Right lobe of liver (tissue), 6 donors: ENCODE results near the gene DNM3. TPM values are rescaled to one million over a fixed set of nuclear protein-coding genes. Genes with fewer than 3 reads are reported as not detected.

Source experiments
- ATAC-seq, 4 donors: fragments of 200-7000 bp; cut with Tn5 transposase; one replicate each; pipeline ENCODE4 v1.9.1; 2020; ENCODE audit warnings: mild to moderate bottlenecking in 4 of 4, moderate library complexity in 4 of 4
- DNase-seq, 3 donors: peaks; one replicate each; pipeline ENCODE4 v3.0.0-alpha.2; 2020
- H3K27ac ChIP-seq, 3 donors: fragments of 200-600 bp; one replicate each; pipeline ENCODE4 v1.8.0; 2022
- H3K27me3 ChIP-seq, 2 donors: fragments of 200-600 bp; one replicate each; pipeline ENCODE4 v1.8.0; 2022
- H3K36me3 ChIP-seq, 4 donors: fragments of 200-600 bp; sonication (generic) in 1 of 4; one replicate each; pipeline versions ENCODE4 v1.5.1 to v1.8.0; 2017 to 2022; ENCODE audit warnings: control low read depth in 1 of 4
- H3K4me1 ChIP-seq, 4 donors: fragments of 200-600 bp; sonication (generic) in 1 of 4; one replicate each; pipeline versions ENCODE4 v1.5.1 to v1.8.0; 2017 to 2022; ENCODE audit warnings: control low read depth in 1 of 4
- H3K4me3 ChIP-seq, 3 donors: fragments of 200-600 bp; one replicate each; pipeline ENCODE4 v1.8.0; 2022
- H3K9me3 ChIP-seq, 4 donors: fragments of 200-600 bp; sonication (generic) in 1 of 4; one replicate each; pipeline versions ENCODE4 v1.5.1 to v1.8.0; 2017 to 2022; ENCODE audit warnings: control low read depth in 1 of 4
- POLR2A ChIP-seq: fragments of 450-650 bp; IDR thresholded peaks from one replicate; pipeline ENCODE4 v1.6.1; 2017; ENCODE audit warnings: antibody characterized with exemption, mild to moderate bottlenecking
- WGBS: methylation state at CpG from one replicate; pipeline ENCODE4 v1.1.6; 2018; ENCODE audit warnings: low coverage, low lambda C conversion rate; ENCODE audit not compliant: insufficient coverage; ENCODE audit errors: missing lambda C conversion rate; 5-methylcytosine and 5-hydroxymethylcytosine counted together
- intact Hi-C, 2 donors: fragments of 100-400 bp; cut with DNase I; formaldehyde crosslinking; loops; one replicate each; pipeline versions ENCODE4 v1.11.2 to v1.14.1; 2022
- total RNA-seq, 6 experiments: library from RNA; depleted of rRNA in 2 of 6; stranded (reverse); fragments of >200 nt in 2 of 6; fragmentation: NEBNext Ultra II Directional in 3 of 6; extraction: Animal tissue kit (Norgen Biotek cat#: 25700) in 3 of 6; gene quantifications; one replicate each; pipeline versions ENCODE4 v1.1.0 to v1.2.4, GENCODE V29; 2016 to 2023
- TF ChIP-seq, protein P1 (sequence below), 4 donors: fragments of 200-600 bp in 3 of 4; fragments of 450-650 bp in 1 of 4; IDR thresholded peaks; one replicate each; pipeline versions ENCODE4 v1.5.1 to v1.8.0; 2016 to 2022; ENCODE audit warnings: antibody characterized with exemption in 4 of 4, mild to moderate bottlenecking in 2 of 4
- donor health status: DM: no; HTN: yes; CAD: no.
- donor health status: DM: no; HTN: no; CAD: no.
- donor health status: DM: no; HTN: no; CAD: no.
- donor health status: DM: no; HTN: yes; CAD: no.
- donor health status: DM: no; HTN: yes; CAD: no.

DNM3 gene
- total RNA-seq, 6 experiments from 2014 or later = 0.29 to 0.92 (median 0.43) TPM

DNA sequence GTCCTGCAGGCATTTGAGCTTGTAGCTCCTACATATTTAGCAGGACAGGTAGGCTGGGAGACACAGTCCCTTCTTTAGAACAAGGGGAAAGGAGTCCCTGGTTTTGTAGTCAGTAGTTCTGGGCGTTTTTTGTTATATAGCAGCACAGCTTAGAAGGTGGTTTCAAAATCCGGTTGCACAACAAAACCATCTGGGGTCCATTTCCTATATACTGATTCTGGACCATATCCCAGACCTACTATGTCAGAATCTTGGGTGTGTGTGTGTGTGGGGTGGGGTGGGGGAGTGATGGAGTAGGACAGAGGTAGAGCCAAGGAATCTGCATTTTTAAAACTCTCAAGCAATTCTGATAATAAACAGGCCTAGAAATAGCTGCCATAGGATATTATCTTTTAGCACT is 38.3 kb upstream of the DNM3 start:
- 63% methylated on average over 2 of the region's 2 CpGs for WGBS
- intact Hi-C loops = loop anchor here in 1 of 2 donors (5.0 kb wide), 1 partner anchor 179 kb away; no protein-coding TSS in a partner anchor

DNA sequence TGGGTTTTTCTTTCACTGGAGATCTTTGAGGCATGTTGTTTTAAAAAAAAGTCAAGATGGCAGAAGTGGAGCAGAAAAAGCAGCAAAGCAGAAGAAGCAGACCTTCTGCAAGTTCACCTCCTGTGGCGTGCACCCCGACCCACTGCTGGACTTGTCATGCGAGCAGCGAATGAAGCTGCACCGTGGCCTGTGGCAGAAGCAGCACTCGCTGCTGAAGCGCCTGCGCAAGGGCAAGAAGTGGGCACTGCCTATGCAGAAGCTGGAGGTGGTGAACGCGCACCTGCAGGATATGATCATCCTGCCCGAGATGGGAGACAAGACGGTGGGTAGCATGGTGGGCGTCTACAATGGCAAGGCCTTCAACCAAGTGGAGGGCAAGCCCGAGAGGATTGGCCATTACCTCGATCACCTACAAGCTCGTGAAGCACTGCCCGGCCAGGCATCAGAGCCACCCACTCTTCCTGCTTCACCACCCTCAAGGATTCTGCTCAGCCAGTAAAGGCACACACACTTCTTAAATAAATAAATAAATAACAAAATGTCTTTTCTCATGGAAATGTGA is 37.8 kb upstream of the DNM3 start:
- DNase-seq (no peak), ATAC-seq (no peak)
- intact Hi-C loops = loop anchor here in 1 of 2 donors (5.0 kb wide), 1 partner anchor 179 kb away; no protein-coding TSS in a partner anchor
- TF ChIP-seq, protein P1, sequence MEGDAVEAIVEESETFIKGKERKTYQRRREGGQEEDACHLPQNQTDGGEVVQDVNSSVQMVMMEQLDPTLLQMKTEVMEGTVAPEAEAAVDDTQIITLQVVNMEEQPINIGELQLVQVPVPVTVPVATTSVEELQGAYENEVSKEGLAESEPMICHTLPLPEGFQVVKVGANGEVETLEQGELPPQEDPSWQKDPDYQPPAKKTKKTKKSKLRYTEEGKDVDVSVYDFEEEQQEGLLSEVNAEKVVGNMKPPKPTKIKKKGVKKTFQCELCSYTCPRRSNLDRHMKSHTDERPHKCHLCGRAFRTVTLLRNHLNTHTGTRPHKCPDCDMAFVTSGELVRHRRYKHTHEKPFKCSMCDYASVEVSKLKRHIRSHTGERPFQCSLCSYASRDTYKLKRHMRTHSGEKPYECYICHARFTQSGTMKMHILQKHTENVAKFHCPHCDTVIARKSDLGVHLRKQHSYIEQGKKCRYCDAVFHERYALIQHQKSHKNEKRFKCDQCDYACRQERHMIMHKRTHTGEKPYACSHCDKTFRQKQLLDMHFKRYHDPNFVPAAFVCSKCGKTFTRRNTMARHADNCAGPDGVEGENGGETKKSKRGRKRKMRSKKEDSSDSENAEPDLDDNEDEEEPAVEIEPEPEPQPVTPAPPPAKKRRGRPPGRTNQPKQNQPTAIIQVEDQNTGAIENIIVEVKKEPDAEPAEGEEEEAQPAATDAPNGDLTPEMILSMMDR (IDR thresholded peaks at IDR 0.05) = no peak
- TF ChIP-seq POLR2A = no peak
- no peaks in the 10 kb centered on the region for H3K27me3 ChIP-seq
- H3K27ac ChIP-seq = no peak overlapping the region
- no peaks in the 10 kb centered on the region for H3K9me3 ChIP-seq
- no peaks in the 10 kb centered on the region for H3K36me3 ChIP-seq
- H3K4me3 ChIP-seq = no peak overlapping the region
- no peaks in the 10 kb centered on the region for H3K4me1 ChIP-seq
- WGBS = no CpG with 5 or more reads among the region's 17 CpGs

More for the DNA sequence above, 38.3 kb upstream of the DNM3 start:
- Histone ChIP-seq H3K9me3 (no peaks in the 10 kb centered on the region), H3K4me1 (no peaks in the 10 kb centered on the region), H3K4me3 (no peak overlapping the region), H3K36me3 (no peaks in the 10 kb centered on the region), H3K27ac (no peak overlapping the region), H3K27me3 (no peaks in the 10 kb centered on the region)
- ATAC-seq (no peak), DNase-seq (no peak)
- TF ChIP-seq POLR2A = no peak
- TF ChIP-seq, protein P1 (IDR thresholded peaks at IDR 0.05) = no peak

DNA sequence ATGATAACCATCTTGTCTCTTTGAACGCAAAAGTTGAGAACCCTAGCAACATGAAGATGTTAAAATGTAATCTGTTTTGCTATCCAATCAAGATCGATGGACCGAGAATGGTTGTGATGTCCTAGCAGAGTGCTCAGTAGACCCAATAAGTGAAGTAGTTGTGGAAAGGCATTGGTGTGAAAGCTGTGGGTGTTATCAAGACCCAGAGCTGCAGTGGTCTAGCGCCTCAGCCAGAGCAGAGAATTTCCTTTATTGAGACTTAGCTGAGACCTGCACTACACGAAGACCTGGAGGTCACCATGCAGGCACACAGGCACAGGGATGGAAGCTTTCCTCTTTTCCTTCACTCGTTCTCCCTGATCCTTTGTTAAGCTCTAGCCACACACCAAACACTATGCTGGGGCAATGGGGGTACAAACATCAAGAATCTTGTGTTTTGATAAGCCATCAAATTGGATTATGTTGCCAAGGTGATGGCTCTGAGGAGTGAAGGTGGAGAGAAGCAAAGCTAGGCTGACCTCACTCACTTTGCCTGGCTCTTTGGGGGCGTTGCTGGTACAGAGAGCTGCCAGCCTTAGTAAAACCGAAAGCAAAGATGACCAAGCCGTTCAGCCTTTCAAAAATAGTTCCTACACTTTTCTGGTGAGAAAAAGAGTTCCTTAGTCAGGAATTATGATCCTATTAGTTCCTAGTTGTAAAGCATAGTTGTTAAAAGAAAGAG is 35.7 kb upstream of the DNM3 start:
- ATAC-seq (peak; percentile 34 to 59 (median 41)), DNase-seq (no peak)
- intact Hi-C loops = no loop called here
- Histone ChIP-seq H3K36me3 (no peaks in the 10 kb centered on the region), H3K4me1 (no peaks in the 10 kb centered on the region), H3K9me3 (no peaks in the 10 kb centered on the region), H3K27ac (no peak overlapping the region), H3K4me3 (no peak overlapping the region), H3K27me3 (no peaks in the 10 kb centered on the region)
- WGBS = 59% methylated on average over 8 of the region's 9 CpGs
- TF ChIP-seq, protein P1 (IDR thresholded peaks at IDR 0.05) = no peak
- no peak for TF ChIP-seq POLR2A

DNA sequence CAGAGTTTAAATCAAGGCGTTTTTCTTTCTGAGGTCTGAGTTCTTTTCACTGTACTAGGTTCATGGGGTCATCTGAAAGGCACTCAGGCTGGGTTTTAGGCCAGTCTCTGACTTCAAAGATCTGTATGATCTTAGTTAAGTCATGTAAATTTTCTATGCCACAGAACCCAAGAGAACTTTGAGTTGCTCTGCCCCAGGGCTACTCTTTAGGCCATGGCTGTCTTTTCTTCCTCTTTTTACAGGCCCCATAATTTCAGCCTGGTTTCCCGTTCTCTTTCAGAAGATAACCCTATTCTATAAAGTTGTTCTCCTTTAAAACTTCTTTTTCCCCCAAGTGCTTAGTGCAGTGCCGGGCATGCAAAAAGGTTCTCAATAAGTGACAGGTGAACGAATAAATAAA is 33.7 kb upstream of the DNM3 start:
- TF ChIP-seq, protein P1 (IDR thresholded peaks at IDR 0.05) = no peak
- no peak for TF ChIP-seq POLR2A
- WGBS = 74% methylated on average over 4 of the region's 4 CpGs
- no peaks in the 10 kb centered on the region for H3K9me3 ChIP-seq
- H3K4me1 ChIP-seq = no peaks in the 10 kb centered on the region
- DNase-seq (no peak), ATAC-seq (no peak)
- H3K27me3 ChIP-seq = no peaks in the 10 kb centered on the region
- intact Hi-C loops = no loop called here
- H3K4me3 ChIP-seq = no peak overlapping the region
- H3K36me3 ChIP-seq = no peaks in the 10 kb centered on the region
- no peak overlapping the region for H3K27ac ChIP-seq
